ENCODE measurements around the gene WDR74.

DNA sequence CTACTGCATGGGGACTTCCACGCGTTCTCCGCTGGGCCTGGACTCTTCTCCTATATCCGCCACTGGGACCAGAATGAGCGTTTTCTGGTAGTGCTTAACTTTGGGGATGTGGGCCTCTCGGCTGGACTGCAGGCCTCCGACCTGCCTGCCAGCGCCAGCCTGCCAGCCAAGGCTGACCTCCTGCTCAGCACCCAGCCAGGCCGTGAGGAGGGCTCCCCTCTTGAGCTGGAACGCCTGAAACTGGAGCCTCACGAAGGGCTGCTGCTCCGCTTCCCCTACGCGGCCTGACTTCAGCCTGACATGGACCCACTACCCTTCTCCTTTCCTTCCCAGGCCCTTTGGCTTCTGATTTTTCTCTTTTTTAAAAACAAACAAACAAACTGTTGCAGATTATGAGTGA lies 49.0 kb upstream of the WDR74 start:
- no peak for TF ChIP-seq EZH2phosphoT487 (IDR thresholded peaks at IDR 0.05; ENCODE audit: low read depth)
- TF ChIP-seq, protein P1, sequence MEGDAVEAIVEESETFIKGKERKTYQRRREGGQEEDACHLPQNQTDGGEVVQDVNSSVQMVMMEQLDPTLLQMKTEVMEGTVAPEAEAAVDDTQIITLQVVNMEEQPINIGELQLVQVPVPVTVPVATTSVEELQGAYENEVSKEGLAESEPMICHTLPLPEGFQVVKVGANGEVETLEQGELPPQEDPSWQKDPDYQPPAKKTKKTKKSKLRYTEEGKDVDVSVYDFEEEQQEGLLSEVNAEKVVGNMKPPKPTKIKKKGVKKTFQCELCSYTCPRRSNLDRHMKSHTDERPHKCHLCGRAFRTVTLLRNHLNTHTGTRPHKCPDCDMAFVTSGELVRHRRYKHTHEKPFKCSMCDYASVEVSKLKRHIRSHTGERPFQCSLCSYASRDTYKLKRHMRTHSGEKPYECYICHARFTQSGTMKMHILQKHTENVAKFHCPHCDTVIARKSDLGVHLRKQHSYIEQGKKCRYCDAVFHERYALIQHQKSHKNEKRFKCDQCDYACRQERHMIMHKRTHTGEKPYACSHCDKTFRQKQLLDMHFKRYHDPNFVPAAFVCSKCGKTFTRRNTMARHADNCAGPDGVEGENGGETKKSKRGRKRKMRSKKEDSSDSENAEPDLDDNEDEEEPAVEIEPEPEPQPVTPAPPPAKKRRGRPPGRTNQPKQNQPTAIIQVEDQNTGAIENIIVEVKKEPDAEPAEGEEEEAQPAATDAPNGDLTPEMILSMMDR (IDR thresholded peaks at IDR 0.05; ENCODE audit: low read depth, low read length): no peak

Measured in OCI-LY3 (cell line).